OCI-LY7 (cell line): ENCODE data around the gene FAM170A. TPM values are rescaled to one million over a fixed set of nuclear protein-coding genes. Genes with fewer than 3 reads are reported as not detected.

Source experiments
- BruUV-seq: library from RNA; stranded (reverse); fragments of 400-500 nt; replicated peaks from 2 replicates; lab custom pipeline; 2021; lab: Mats Ljungman, UMichigan
- CTCF ChIA-PET: fragments of 300-600 bp; sonication (Branson Sonifier 250); formaldehyde crosslinking; loops from one replicate; lab custom pipeline; 2022; ENCODE audit warnings: antibody characterized with exemption; ENCODE audit not compliant: unreplicated experiment; lab: Charles Lee
- POLR2A ChIA-PET: fragments of 300-600 bp; sonication (Branson Sonifier 250); formaldehyde crosslinking; loops from one replicate; lab custom pipeline; 2022; ENCODE audit warnings: antibody characterized with exemption; lab: Charles Lee
- DNase-seq: peaks from one replicate; pipeline ENCODE4 v3.0.0-alpha.2; 2015; ENCODE audit warnings: low spot score
- H2AFZ ChIP-seq: fragments of 200-600 bp; sonication (generic), shearing (Covaris generic); 2 replicates; pipeline ENCODE4 v1.6.1; 2014; ENCODE audit warnings: mild to moderate bottlenecking, antibody characterized with exemption, low read length, moderate library complexity
- H3K27ac ChIP-seq: fragments of 200-600 bp; sonication (generic); 2 replicates; pipeline ENCODE4 v1.5.1; 2014; ENCODE audit warnings: mixed run types, low read depth, mild to moderate bottlenecking, moderate library complexity, low read length, inconsistent platforms; ENCODE audit not compliant: poor library complexity, severe bottlenecking
- H3K36me3 ChIP-seq: fragments of 200-600 bp; sonication (generic); 2 replicates; pipeline ENCODE4 v1.6.1; 2014; ENCODE audit warnings: mild to moderate bottlenecking, antibody characterized with exemption, low read length, moderate library complexity, mixed read lengths; ENCODE audit not compliant: insufficient read depth
- H3K4me1 ChIP-seq: fragments of 200-600 bp; sonication (generic); 2 replicates; pipeline ENCODE4 v1.5.1; 2014; ENCODE audit warnings: mild to moderate bottlenecking, low read length; ENCODE audit not compliant: insufficient read depth, poor library complexity, severe bottlenecking
- H3K4me2 ChIP-seq: fragments of 200-600 bp; sonication (generic); 2 replicates; pipeline ENCODE4 v1.6.1; 2014; ENCODE audit warnings: mild to moderate bottlenecking, low read length
- H3K4me3 ChIP-seq: fragments of 200-600 bp; sonication (generic); 2 replicates; pipeline ENCODE4 v1.5.1; 2014; ENCODE audit warnings: mild to moderate bottlenecking, low read depth, low read length; ENCODE audit not compliant: poor library complexity, severe bottlenecking
- H3K79me2 ChIP-seq: fragments of 200-600 bp; sonication (generic); 2 replicates; pipeline ENCODE4 v1.6.1; 2016; ENCODE audit warnings: low read depth, mild to moderate bottlenecking, low read length, moderate library complexity, mixed read lengths; ENCODE audit not compliant: insufficient read depth
- H3K9me2 ChIP-seq: fragments of 200-600 bp; sonication (generic); 2 replicates; pipeline ENCODE4 v1.6.1; 2016; ENCODE audit warnings: mild to moderate bottlenecking, low read length, mixed read lengths; ENCODE audit not compliant: insufficient read depth
- H3K9me3 ChIP-seq: fragments of 200-600 bp; sonication (generic); 2 replicates; pipeline ENCODE4 v1.6.1; 2014; ENCODE audit warnings: mild to moderate bottlenecking, mixed run types, low read length, mixed read lengths
- H4K20me1 ChIP-seq: fragments of 200-600 bp; sonication (generic); 2 replicates; pipeline ENCODE4 v1.6.1; 2014; ENCODE audit warnings: mild to moderate bottlenecking, antibody characterized with exemption, low read length, moderate library complexity, mixed read lengths; ENCODE audit not compliant: insufficient read depth
- CTCF ChIP-seq: fragments of 200-600 bp; sonication (generic); conservative IDR thresholded peaks from 2 replicates; pipeline ENCODE4 v1.5.1; 2014; ENCODE audit warnings: mild to moderate bottlenecking, antibody characterized with exemption, low read length, moderate library complexity, mixed read lengths
- EZH2phosphoT487 ChIP-seq: fragments of 200-600 bp; sonication (generic); IDR thresholded peaks from 2 replicates; pipeline ENCODE4 v1.6.1; 2018; ENCODE audit warnings: low read depth, borderline replicate concordance, mild to moderate bottlenecking, mixed run types, antibody characterized with exemption, low read length, moderate library complexity, mixed read lengths
- intact Hi-C: fragments of 100-400 bp; cut with micrococcal nuclease; formaldehyde crosslinking; loops from one replicate; pipeline ENCODE4 v1.10.0; 2022; ENCODE audit not compliant: unreplicated experiment
- total RNA-seq, 2 experiments: library from RNA; depleted of rRNA in 1 of 2; stranded (reverse); fragments of >200 nt in 1 of 2; shearing (Covaris generic) in 1 of 2; gene quantifications; 2 replicates each; pipeline ENCODE4 v1.2.3, GENCODE V29; 2014 to 2022

The FAM170A gene
- total RNA-seq, 2 experiments from 2014 or later: not detected

DNA sequence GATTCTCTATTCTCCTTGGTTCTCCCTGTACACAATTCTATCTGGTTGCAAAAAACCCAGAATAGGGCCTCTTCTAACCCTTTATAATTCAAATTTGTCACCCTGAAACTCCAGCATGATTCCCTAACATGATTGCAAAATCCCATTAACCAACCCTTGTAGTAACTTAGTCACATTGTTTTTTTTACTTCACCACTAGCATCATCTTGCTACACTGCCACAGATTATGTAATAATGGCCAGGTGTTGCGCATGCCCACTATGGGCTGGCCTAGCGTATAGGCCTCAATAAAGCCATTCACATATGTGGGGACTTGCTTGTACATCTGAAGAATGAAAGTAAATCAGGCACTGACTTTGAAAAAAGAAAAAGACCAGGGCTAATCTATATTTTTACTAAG lies 25.7 kb downstream of the FAM170A start:
- CTCF ChIA-PET: no interaction called here
- TF ChIP-seq CTCF (no peak), EZH2phosphoT487 (no peak)
- no peaks in the 10 kb centered on the region for H3K4me1 ChIP-seq
- no peak for DNase-seq
- H2AFZ ChIP-seq: no peak overlapping the region
- BruUV-seq: no TSS peak
- POLR2A ChIA-PET: interaction anchor here (0.7 kb wide), 1 partner anchor 113 kb away, joined by 3 read pairs; no protein-coding TSS in a partner anchor
- H3K4me2 ChIP-seq: no peak overlapping the region
- no peak overlapping the region for H3K27ac ChIP-seq
- no peaks in the 10 kb centered on the region for H4K20me1 ChIP-seq
- no peaks in the 10 kb centered on the region for H3K36me3 ChIP-seq
- no peak overlapping the region for H3K4me3 ChIP-seq
- no peaks in the 10 kb centered on the region for H3K79me2 ChIP-seq
- intact Hi-C loops: no loop called here
- H3K9me2 ChIP-seq: no peaks in the 10 kb centered on the region
- no peaks in the 10 kb centered on the region for H3K9me3 ChIP-seq

DNA sequence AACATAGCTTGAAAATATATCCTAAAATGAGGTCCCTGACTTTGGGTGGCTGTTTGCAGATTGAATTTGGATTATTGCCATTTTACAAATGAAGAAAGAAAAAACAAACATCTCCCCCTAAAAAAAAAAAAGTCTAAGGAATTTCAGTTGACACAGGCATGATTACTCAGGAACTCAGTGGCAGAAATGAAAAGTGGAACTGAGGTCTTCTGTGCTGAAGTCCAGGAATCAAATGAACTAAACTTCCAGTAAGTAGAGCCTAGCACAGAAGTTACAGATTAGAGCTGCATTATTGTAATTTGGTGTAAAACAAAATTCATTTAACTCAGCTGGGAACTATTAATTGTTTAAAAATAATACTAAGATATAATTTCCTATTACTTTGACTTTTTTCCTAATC lies 26.7 kb downstream of the FAM170A start:
- H3K9me2 ChIP-seq: no peaks in the 10 kb centered on the region
- no peaks in the 10 kb centered on the region for H4K20me1 ChIP-seq
- TF ChIP-seq CTCF (no peak), EZH2phosphoT487 (no peak)
- no peak overlapping the region for H2AFZ ChIP-seq
- no peak overlapping the region for H3K4me3 ChIP-seq
- H3K36me3 ChIP-seq: no peaks in the 10 kb centered on the region
- intact Hi-C loops: no loop called here
- H3K9me3 ChIP-seq: no peaks in the 10 kb centered on the region
- ChIA-PET POLR2A (interaction anchor here (0.7 to 0.8 kb wide), 2 partner anchors 54 to 89 kb away, joined by 3 to 4 read pairs; no protein-coding TSS in a partner anchor), CTCF (no interaction called here)
- DNase-seq: no peak
- H3K27ac ChIP-seq: no peak overlapping the region
- no peaks in the 10 kb centered on the region for H3K4me1 ChIP-seq
- H3K79me2 ChIP-seq: no peaks in the 10 kb centered on the region
- H3K4me2 ChIP-seq: no peak overlapping the region
- no TSS peak for BruUV-seq

- ChIA-PET POLR2A (no interaction called here), CTCF (no interaction called here)
- no peak for DNase-seq
- H4K20me1 ChIP-seq: no peaks in the 10 kb centered on the region
- H3K36me3 ChIP-seq: no peaks in the 10 kb centered on the region
- TF ChIP-seq CTCF: no peak
- no peak for TF ChIP-seq EZH2phosphoT487
- no peaks in the 10 kb centered on the region for H3K9me2 ChIP-seq
- no peaks in the 10 kb centered on the region for H3K4me1 ChIP-seq
- no peak overlapping the region for H3K4me3 ChIP-seq
- H2AFZ ChIP-seq: no peak overlapping the region
- H3K27ac ChIP-seq: no peak overlapping the region
- intact Hi-C loops: no loop called here
- H3K79me2 ChIP-seq: no peaks in the 10 kb centered on the region
- no peak overlapping the region for H3K4me2 ChIP-seq
- H3K9me3 ChIP-seq: no peaks in the 10 kb centered on the region
- BruUV-seq: no TSS peak
These were observed 37.2 kb downstream of the FAM170A start for GRCh38 chr5:119666542-119666941.
